PC-9 (cell line): ENCODE measurements around the gene DISP3. TPM values are rescaled to one million over a fixed set of nuclear protein-coding genes. Genes with fewer than 3 reads are reported as not detected.

Experiments used
- BruUV-seq: library from RNA; stranded (reverse); fragments of 400-500 nt; replicated peaks from 2 replicates; lab custom pipeline; 2021; lab: Mats Ljungman, UMichigan
- CTCF ChIA-PET: fragments of 300-600 bp; sonication (Branson Sonifier 250); formaldehyde crosslinking; loops from one replicate; lab custom pipeline; 2022; ENCODE audit warnings: antibody characterized with exemption; lab: Charles Lee
- POLR2A ChIA-PET: fragments of 300-600 bp; sonication (Branson Sonifier 250); formaldehyde crosslinking; loops from one replicate; lab custom pipeline; 2022; ENCODE audit warnings: antibody characterized with exemption; ENCODE audit not compliant: unreplicated experiment; lab: Charles Lee
- DNase-seq, 2 experiments: peaks; one replicate each; pipeline versions ENCODE4 v3.0.0 to v3.0.0-alpha.2; 2015 to 2022; ENCODE audit warnings: mixed read lengths in 1 of 2
- H2AFZ ChIP-seq: fragments of 200-600 bp; sonication (generic); 2 replicates; pipeline ENCODE4 v1.8.1; 2017; ENCODE audit warnings: antibody characterized with exemption
- H3F3A ChIP-seq: fragments of 200-600 bp; sonication (generic); 2 replicates; pipeline ENCODE4 v1.8.1; 2017; ENCODE audit warnings: antibody characterized with exemption, mild to moderate bottlenecking, low read depth; ENCODE audit not compliant: insufficient read depth
- H3K27ac ChIP-seq: fragments of 200-600 bp; sonication (generic); 2 replicates; pipeline ENCODE4 v1.6.1; 2016; ENCODE audit warnings: mixed run types
- H3K27me3 ChIP-seq: fragments of 200-600 bp; sonication (generic); 2 replicates; pipeline ENCODE4 v1.6.1; 2016; ENCODE audit warnings: low read depth, mixed run types; ENCODE audit not compliant: insufficient read depth
- H3K36me3 ChIP-seq: fragments of 200-600 bp; sonication (generic); 2 replicates; pipeline ENCODE4 v1.6.1; 2016; ENCODE audit warnings: low read depth, mixed run types
- H3K4me1 ChIP-seq: fragments of 200-600 bp; sonication (generic); replicated peaks from 2 replicates; pipeline ENCODE4 v1.6.1; 2016; ENCODE audit warnings: mixed run types; ENCODE audit not compliant: insufficient read depth
- H3K4me2 ChIP-seq: fragments of 200-600 bp; sonication (generic); 2 replicates; pipeline ENCODE4 v1.6.1; 2017; ENCODE audit warnings: mixed run types
- H3K4me3 ChIP-seq: fragments of 200-600 bp; sonication (generic); 2 replicates; pipeline ENCODE4 v1.6.1; 2016; ENCODE audit warnings: mixed run types
- H3K79me2 ChIP-seq: fragments of 200-600 bp; sonication (generic); 2 replicates; pipeline ENCODE4 v1.6.1; 2017; ENCODE audit warnings: low read depth, mixed run types
- H3K9me2 ChIP-seq: fragments of 200-600 bp; sonication (generic); 2 replicates; pipeline ENCODE4 v1.8.1; 2017; ENCODE audit warnings: mild to moderate bottlenecking; ENCODE audit not compliant: insufficient read depth
- H3K9me3 ChIP-seq: fragments of 200-600 bp; sonication (generic); 2 replicates; pipeline ENCODE4 v1.8.1; 2016; ENCODE audit warnings: low read depth; ENCODE audit not compliant: insufficient read depth
- H4K20me1 ChIP-seq: fragments of 200-600 bp; sonication (generic); 2 replicates; pipeline ENCODE4 v1.8.1; 2017; ENCODE audit not compliant: insufficient read depth
- CTCF ChIP-seq: fragments of 200-600 bp; sonication (generic); conservative IDR thresholded peaks from 2 replicates; pipeline ENCODE4 v1.6.1; 2017; ENCODE audit warnings: mixed run types, antibody characterized with exemption, mild to moderate bottlenecking, moderate library complexity
- EZH2 ChIP-seq: fragments of 200-600 bp; sonication (generic); IDR thresholded peaks from 2 replicates; pipeline ENCODE4 v1.8.0; 2017; ENCODE audit warnings: antibody characterized with exemption, low read depth
- intact Hi-C: fragments of 100-400 bp; cut with micrococcal nuclease; formaldehyde crosslinking; loops from one replicate; pipeline ENCODE4 v1.10.0; 2022; ENCODE audit not compliant: unreplicated experiment
- total RNA-seq: library from RNA; stranded (reverse); gene quantifications from 2 replicates; pipeline ENCODE4 v1.2.3, GENCODE V29; 2021

The DISP3 gene
- total RNA-seq, 1 experiment from 2014 or later = not detected

DNA sequence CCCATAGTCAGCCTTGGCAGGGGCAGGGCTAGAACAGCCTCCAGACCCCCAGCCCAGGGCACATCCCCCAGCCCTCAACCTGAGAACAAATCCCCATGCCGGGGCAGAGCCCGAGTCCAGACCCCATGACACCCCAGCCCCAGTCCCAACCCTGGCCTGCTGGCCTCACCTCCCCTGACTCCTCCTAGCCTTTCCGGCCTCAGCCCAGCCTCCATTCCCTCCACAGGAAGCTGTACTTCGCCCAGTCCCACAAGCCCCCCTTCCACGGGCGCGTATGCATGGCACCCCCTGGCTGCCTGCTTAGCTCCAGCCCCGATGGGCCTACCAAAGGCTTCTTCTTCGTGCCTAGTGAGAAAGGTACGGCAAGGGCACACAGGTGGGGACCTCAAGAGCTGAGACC, 50.4 kb downstream of the DISP3 start:
- no TSS peak for BruUV-seq
- CTCF ChIA-PET = no interaction called here

DNA sequence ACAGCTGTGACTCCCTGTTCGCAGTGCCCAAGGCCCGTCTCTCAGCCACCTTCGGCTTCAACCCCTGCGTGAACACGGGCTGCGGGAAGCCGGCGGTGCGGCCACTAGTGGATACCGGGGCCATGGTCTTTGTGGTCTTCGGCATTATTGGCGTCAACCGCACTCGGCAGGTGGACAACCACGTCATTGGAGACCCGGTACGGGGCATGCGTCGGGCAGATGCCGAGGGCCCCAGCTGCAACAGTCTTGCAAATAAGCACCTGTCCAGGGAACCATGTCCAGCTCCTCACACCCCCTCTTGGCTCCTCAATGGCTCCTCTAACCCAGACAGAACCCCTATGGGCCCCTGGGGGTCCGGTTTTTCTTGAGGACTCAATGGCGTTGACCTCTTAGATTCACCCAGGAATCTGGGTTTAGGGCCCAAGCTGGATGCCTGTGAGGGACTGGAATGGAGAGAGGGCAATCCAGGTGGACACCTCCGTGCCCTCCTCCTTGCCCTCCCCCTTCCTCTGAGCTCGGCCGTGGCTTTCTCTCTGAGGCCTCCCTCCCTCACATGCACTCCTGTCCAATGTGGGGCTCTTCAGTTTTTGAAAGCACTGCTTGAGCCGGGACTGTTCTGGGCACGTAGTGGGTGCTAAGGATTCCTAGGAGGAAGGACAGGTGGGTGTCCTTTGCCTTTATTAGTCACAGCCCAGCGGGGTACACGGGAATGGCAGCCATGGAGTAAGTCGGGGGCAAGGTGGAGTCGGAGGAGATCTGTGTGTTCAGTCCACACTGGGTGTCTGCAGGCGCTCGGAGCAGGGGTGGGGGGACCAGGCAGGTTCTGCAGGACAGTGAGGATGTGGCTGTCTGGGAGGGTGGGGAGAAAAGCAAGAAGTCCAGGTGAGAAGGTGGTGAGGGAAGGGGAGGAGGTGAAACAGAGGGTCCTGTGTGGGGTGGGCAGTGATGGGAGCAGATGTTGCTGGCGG, 51.1 kb downstream of the DISP3 start:
- Histone ChIP-seq H2AFZ (no peak overlapping the region), H3K9me2 (no peaks in the 10 kb centered on the region), H3K36me3 (no peaks in the 10 kb centered on the region), H3K27me3 (peaks cover 70% of the 10 kb centered on the region), H4K20me1 (no peaks in the 10 kb centered on the region), H3K4me1 (no peaks in the 10 kb centered on the region), H3K4me3 (no peak overlapping the region), H3K9me3 (no peaks in the 10 kb centered on the region), H3K4me2 (no peak overlapping the region), H3K27ac (no peak overlapping the region), H3F3A (no peaks in the 10 kb centered on the region), H3K79me2 (no peaks in the 10 kb centered on the region)
- intact Hi-C loops = no loop called here
- ChIA-PET POLR2A (no interaction called here), CTCF (no interaction called here)
- no peak for TF ChIP-seq EZH2
- no peak for TF ChIP-seq CTCF
- no peak for DNase-seq
- BruUV-seq = no TSS peak

More for the DNA sequence above, 50.4 kb downstream of the DISP3 start:
- H3K4me1 ChIP-seq = no peaks in the 10 kb centered on the region
- no peak for TF ChIP-seq EZH2
- TF ChIP-seq CTCF = no peak
- no peak for DNase-seq
- intact Hi-C loops = no loop called here
- no peak overlapping the region for H3K4me3 ChIP-seq
- no peak overlapping the region for H3K27ac ChIP-seq
- H3F3A ChIP-seq = no peaks in the 10 kb centered on the region
- no peaks in the 10 kb centered on the region for H3K79me2 ChIP-seq
- H3K4me2 ChIP-seq = no peak overlapping the region
- POLR2A ChIA-PET = no interaction called here
- no peaks in the 10 kb centered on the region for H3K36me3 ChIP-seq
- no peak overlapping the region for H2AFZ ChIP-seq
- H3K9me3 ChIP-seq = no peaks in the 10 kb centered on the region
- no peaks in the 10 kb centered on the region for H4K20me1 ChIP-seq
- no peaks in the 10 kb centered on the region for H3K9me2 ChIP-seq
- peaks cover 72% of the 10 kb centered on the region for H3K27me3 ChIP-seq

GRCh38 chr1:11530731-11531311, 51.9 kb downstream of the DISP3 start:
- POLR2A ChIA-PET = no interaction called here

More at GRCh38 chr1:11530731-11531311, 51.9 kb downstream of the DISP3 start:
- peaks cover 66% of the 10 kb centered on the region for H3K27me3 ChIP-seq
- no peaks in the 10 kb centered on the region for H3K36me3 ChIP-seq
- no peaks in the 10 kb centered on the region for H3K9me2 ChIP-seq
- intact Hi-C loops = no loop called here
- DNase-seq = no peak
- no peaks in the 10 kb centered on the region for H4K20me1 ChIP-seq
- H3K4me1 ChIP-seq = no peaks in the 10 kb centered on the region
- no peak overlapping the region for H2AFZ ChIP-seq
- CTCF ChIA-PET = no interaction called here
- no peak overlapping the region for H3K4me3 ChIP-seq
- no peaks in the 10 kb centered on the region for H3K9me3 ChIP-seq
- H3F3A ChIP-seq = no peaks in the 10 kb centered on the region
- BruUV-seq = no TSS peak
- H3K79me2 ChIP-seq = no peaks in the 10 kb centered on the region
- no peak overlapping the region for H3K4me2 ChIP-seq
- H3K27ac ChIP-seq = no peak overlapping the region
- TF ChIP-seq CTCF = no peak
- TF ChIP-seq EZH2 = no peak
